Ectodermal cell (in vitro differentiated cells): ENCODE data around the gene TMEM208. TPM values are rescaled to one million over a fixed set of nuclear protein-coding genes. Genes with fewer than 3 reads are reported as not detected.

Experiments used
- H3K27ac ChIP-seq: 2 replicates; pipeline ENCODE4 v1.7.0; 2013; ENCODE audit warnings: mild to moderate bottlenecking, low read depth, low read length; ENCODE audit not compliant: insufficient read depth, poor library complexity, severe bottlenecking
- H3K27me3 ChIP-seq: 2 replicates; pipeline ENCODE4 v1.7.0; 2013; ENCODE audit warnings: mild to moderate bottlenecking, low read length; ENCODE audit not compliant: insufficient read depth, control insufficient read depth, poor library complexity, severe bottlenecking
- H3K36me3 ChIP-seq: one replicate; pipeline ENCODE4 v1.7.0; 2013; ENCODE audit warnings: low read length; ENCODE audit not compliant: control insufficient read depth, insufficient read depth
- H3K4me1 ChIP-seq: one replicate; pipeline ENCODE4 v1.7.0; 2013; ENCODE audit warnings: low read length; ENCODE audit not compliant: control insufficient read depth, insufficient read depth
- H3K4me3 ChIP-seq: 2 replicates; pipeline ENCODE4 v1.7.0; 2013; ENCODE audit warnings: low read depth, low read length, control low read depth; ENCODE audit not compliant: insufficient read depth
- H3K9me3 ChIP-seq: 2 replicates; pipeline ENCODE4 v1.7.0; 2013; ENCODE audit warnings: mild to moderate bottlenecking, low read length, moderate library complexity; ENCODE audit not compliant: control insufficient read depth
- WGBS, 2 experiments: methylation state at CpG; one replicate each; pipeline ENCODE4 v1.1.7; 2013; ENCODE audit warnings: missing lambda C conversion rate in 2 of 2; 5-methylcytosine and 5-hydroxymethylcytosine counted together
- polyA plus RNA-seq, 4 experiments: library from polyadenylated mRNA; stranded (reverse); fragments of 50-300 nt; gene quantifications; one replicate each; pipeline ENCODE4 v1.2.3, GENCODE V29; 2013

The TMEM208 gene
- 34.1 TPM for polyA plus RNA-seq (2013, experiment 1 of 4)
- 38.5 TPM for polyA plus RNA-seq (2013, experiment 2 of 4)
- 33.7 TPM for polyA plus RNA-seq (2013, experiment 3 of 4)
- 34.7 TPM for polyA plus RNA-seq (2013, experiment 4 of 4)

- H3K27ac ChIP-seq = no peak within 1 kb of the TSS
- H3K4me3 ChIP-seq = peak within 1 kb of the TSS; percentile 100
- H3K36me3 ChIP-seq = peaks cover 9% of the 10 kb centered on the region
- no peaks in the 10 kb centered on the region for H3K27me3 ChIP-seq
- H3K4me1 ChIP-seq = peaks cover 6% of the 10 kb centered on the region
- H3K9me3 ChIP-seq = no peaks in the 10 kb centered on the region
- 1 to 2% methylated on average over 46 of the region's 46 CpGs for WGBS, 2 experiments
Observed at GRCh38 chr16:67226804-67227566, at the start of gene TMEM208. Gene TMEM208, plus strand, starts transcription at chr16:67227130. Its CDS starts 89 bp downstream, at chr16:67227219.

- Histone ChIP-seq H3K36me3 (no peaks in the 10 kb centered on the region), H3K9me3 (no peaks in the 10 kb centered on the region), H3K27ac (no peak overlapping the region), H3K27me3 (peaks cover 66% of the 10 kb centered on the region), H3K4me3 (no peak overlapping the region), H3K4me1 (peaks cover 9% of the 10 kb centered on the region)
- 6 to 8% methylated on average over 73 of the region's 73 CpGs for WGBS, 2 experiments
Observed at GRCh38 chr16:67177743-67178699, 48.9 kb upstream of the TMEM208 start.

GRCh38 chr16:67179421-67180080 is 47.4 kb upstream of the TMEM208 start:
- Histone ChIP-seq H3K36me3 (no peaks in the 10 kb centered on the region), H3K4me1 (no peaks in the 10 kb centered on the region), H3K27me3 (peaks cover 57% of the 10 kb centered on the region), H3K4me3 (no peak overlapping the region), H3K9me3 (no peaks in the 10 kb centered on the region), H3K27ac (no peak overlapping the region)
- WGBS, 2 experiments = 94% methylated on average over 13 of the region's 13 CpGs

- H3K4me3 ChIP-seq = no peak overlapping the region
- no peak overlapping the region for H3K27ac ChIP-seq
- WGBS, 2 experiments = 93 to 94% methylated on average over 16 of the region's 16 CpGs
- H3K27me3 ChIP-seq = peaks cover 57% of the 10 kb centered on the region
- H3K4me1 ChIP-seq = peaks cover 5% of the 10 kb centered on the region
- H3K9me3 ChIP-seq = no peaks in the 10 kb centered on the region
- no peaks in the 10 kb centered on the region for H3K36me3 ChIP-seq
Observed at GRCh38 chr16:67180166-67180565, 46.8 kb upstream of the TMEM208 start.

- peaks cover 57% of the 10 kb centered on the region for H3K27me3 ChIP-seq
Observed at GRCh38 chr16:67181346-67181745, 45.6 kb upstream of the TMEM208 start.

GRCh38 chr16:67182288-67182687 is 44.6 kb upstream of the TMEM208 start:
- H3K27ac ChIP-seq = no peak overlapping the region
- H3K9me3 ChIP-seq = no peaks in the 10 kb centered on the region
- no peak overlapping the region for H3K4me3 ChIP-seq
- H3K36me3 ChIP-seq = no peaks in the 10 kb centered on the region
- H3K4me1 ChIP-seq = peaks cover 15% of the 10 kb centered on the region
- 85 to 92% methylated on average over 2 of the region's 2 CpGs for WGBS, 2 experiments
- H3K27me3 ChIP-seq = peaks cover 51% of the 10 kb centered on the region

More at GRCh38 chr16:67181346-67181745, 45.6 kb upstream of the TMEM208 start:
- Histone ChIP-seq H3K4me3 (no peak overlapping the region), H3K4me1 (peaks cover 7% of the 10 kb centered on the region), H3K27ac (no peak overlapping the region), H3K36me3 (no peaks in the 10 kb centered on the region), H3K9me3 (no peaks in the 10 kb centered on the region)
- WGBS, 2 experiments = 93 to 100% methylated on average over 2 of the region's 2 CpGs

GRCh38 chr16:67183284-67183626 is 43.7 kb upstream of the TMEM208 start:
- H3K36me3 ChIP-seq = no peaks in the 10 kb centered on the region
- H3K9me3 ChIP-seq = no peaks in the 10 kb centered on the region
- H3K27me3 ChIP-seq = peaks cover 41% of the 10 kb centered on the region
- H3K4me1 ChIP-seq = peaks cover 15% of the 10 kb centered on the region
- H3K27ac ChIP-seq = peak overlapping the region; percentile 96
- 10 to 16% methylated on average over 11 of the region's 11 CpGs for WGBS, 2 experiments
- peak overlapping the region; percentile 83 for H3K4me3 ChIP-seq

- H3K4me1 ChIP-seq = peaks cover 15% of the 10 kb centered on the region
- no peaks in the 10 kb centered on the region for H3K9me3 ChIP-seq
- 0 to 1% methylated on average over 77 of the region's 77 CpGs for WGBS, 2 experiments
- H3K4me3 ChIP-seq = peak within 1 kb of the TSS; percentile 83
- no peaks in the 10 kb centered on the region for H3K36me3 ChIP-seq
- H3K27ac ChIP-seq = peak within 1 kb of the TSS; percentile 96
- peaks cover 35% of the 10 kb centered on the region for H3K27me3 ChIP-seq
Observed at GRCh38 chr16:67183627-67184452, 43.1 kb upstream of the TMEM208 start, which contains the start of gene MATCAP1. Gene MATCAP1, minus strand, starts transcription at chr16:67183963. Its CDS starts 3,353 bp downstream, at chr16:67180610.

- H3K27me3 ChIP-seq = peaks cover 29% of the 10 kb centered on the region
- no peak overlapping the region for H3K27ac ChIP-seq
- peaks cover 15% of the 10 kb centered on the region for H3K4me1 ChIP-seq
- no peaks in the 10 kb centered on the region for H3K36me3 ChIP-seq
- WGBS, 2 experiments = 12 to 14% methylated on average over 59 of the region's 59 CpGs
- no peaks in the 10 kb centered on the region for H3K9me3 ChIP-seq
- H3K4me3 ChIP-seq = peak overlapping the region; percentile 83
Observed at GRCh38 chr16:67184453-67184994, 42.4 kb upstream of the TMEM208 start.
